Progenitor cell of endocrine pancreas (in vitro differentiated cells): ENCODE results near the gene ST6GALNAC4. TPM values are rescaled to one million over a fixed set of nuclear protein-coding genes. Genes with fewer than 3 reads are reported as not detected.

Source experiments
- DNase-seq: peaks from one replicate; pipeline ENCODE4 v3.0.0; 2021; ENCODE audit warnings: low spot score; ENCODE audit not compliant: unreplicated experiment
- H3K27ac Mint-ChIP-seq: 2 replicates; pipeline ENCODE4 v1.8.0; 2021; ENCODE audit warnings: mild to moderate bottlenecking, moderate library complexity, mixed read lengths
- H3K27me3 Mint-ChIP-seq: 2 replicates; pipeline ENCODE4 v1.8.0; 2021; ENCODE audit warnings: mixed read lengths
- H3K36me3 Mint-ChIP-seq: 2 replicates; pipeline ENCODE4 v1.8.0; 2022; ENCODE audit warnings: mixed read lengths; ENCODE audit not compliant: insufficient read depth
- H3K4me1 Mint-ChIP-seq: 2 replicates; pipeline ENCODE4 v1.8.0; 2021; ENCODE audit warnings: low read depth, mixed read lengths
- H3K4me3 Mint-ChIP-seq: 2 replicates; pipeline ENCODE4 v1.8.0; 2021; ENCODE audit warnings: low read depth, mild to moderate bottlenecking, moderate library complexity, mixed read lengths
- H3K9me3 Mint-ChIP-seq: 2 replicates; pipeline ENCODE4 v1.8.0; 2021; ENCODE audit warnings: low read depth, mixed read lengths
- total RNA-seq: library from RNA; stranded (reverse); gene quantifications from 2 replicates; pipeline ENCODE4 v1.2.1, GENCODE V29; 2021
- TF ChIP-seq, protein P1 (sequence below): fragments of 200-600 bp; sonication (generic); IDR thresholded peaks from one replicate; pipeline ENCODE4 v1.5.0; 2021; ENCODE audit warnings: antibody characterized with exemption, mild to moderate bottlenecking; ENCODE audit not compliant: unreplicated experiment

Gene ST6GALNAC4
- total RNA-seq, 1 donor from 2014 or later: 7.7 TPM

DNA sequence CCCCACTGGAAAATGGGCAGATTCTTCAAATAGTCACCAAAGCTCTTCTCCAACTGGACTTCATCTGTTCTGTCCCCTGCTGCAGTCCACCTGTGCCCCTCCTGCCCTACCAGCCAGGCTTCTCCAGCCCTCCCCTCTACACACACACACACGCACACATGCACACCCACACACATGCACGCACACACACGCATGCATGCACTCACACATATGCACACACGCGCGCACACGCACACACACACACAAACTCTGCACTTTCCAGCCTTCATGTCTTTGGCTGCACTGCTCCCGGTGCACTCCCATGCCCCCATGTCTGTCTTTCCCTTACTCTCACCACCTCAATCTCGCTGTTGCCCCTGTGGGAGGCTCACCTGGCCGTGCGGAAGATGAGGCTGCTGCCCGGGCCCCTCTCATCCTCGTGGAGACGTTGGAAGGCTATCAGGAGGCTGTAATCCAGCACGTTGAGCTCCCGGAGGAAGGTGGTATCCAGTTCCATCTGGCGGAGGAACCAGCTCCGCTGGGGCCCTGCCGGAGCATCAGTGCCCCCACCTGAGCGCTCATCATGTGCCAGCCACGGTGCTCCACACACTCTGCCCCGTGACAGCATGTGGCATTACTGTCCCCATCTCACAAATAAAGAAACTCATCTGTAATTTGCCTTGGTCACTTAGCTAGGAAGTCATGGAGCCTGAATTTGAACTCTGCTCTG is 8.0 kb upstream of the ST6GALNAC4 start:
- peaks cover 58% of the 10 kb centered on the region for H3K27me3 Mint-ChIP-seq
- TF ChIP-seq, protein P1, sequence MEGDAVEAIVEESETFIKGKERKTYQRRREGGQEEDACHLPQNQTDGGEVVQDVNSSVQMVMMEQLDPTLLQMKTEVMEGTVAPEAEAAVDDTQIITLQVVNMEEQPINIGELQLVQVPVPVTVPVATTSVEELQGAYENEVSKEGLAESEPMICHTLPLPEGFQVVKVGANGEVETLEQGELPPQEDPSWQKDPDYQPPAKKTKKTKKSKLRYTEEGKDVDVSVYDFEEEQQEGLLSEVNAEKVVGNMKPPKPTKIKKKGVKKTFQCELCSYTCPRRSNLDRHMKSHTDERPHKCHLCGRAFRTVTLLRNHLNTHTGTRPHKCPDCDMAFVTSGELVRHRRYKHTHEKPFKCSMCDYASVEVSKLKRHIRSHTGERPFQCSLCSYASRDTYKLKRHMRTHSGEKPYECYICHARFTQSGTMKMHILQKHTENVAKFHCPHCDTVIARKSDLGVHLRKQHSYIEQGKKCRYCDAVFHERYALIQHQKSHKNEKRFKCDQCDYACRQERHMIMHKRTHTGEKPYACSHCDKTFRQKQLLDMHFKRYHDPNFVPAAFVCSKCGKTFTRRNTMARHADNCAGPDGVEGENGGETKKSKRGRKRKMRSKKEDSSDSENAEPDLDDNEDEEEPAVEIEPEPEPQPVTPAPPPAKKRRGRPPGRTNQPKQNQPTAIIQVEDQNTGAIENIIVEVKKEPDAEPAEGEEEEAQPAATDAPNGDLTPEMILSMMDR: no peak
- no peaks in the 10 kb centered on the region for H3K9me3 Mint-ChIP-seq
- no peak for DNase-seq
- no peak overlapping the region for H3K4me3 Mint-ChIP-seq
- no peaks in the 10 kb centered on the region for H3K4me1 Mint-ChIP-seq
- no peaks in the 10 kb centered on the region for H3K36me3 Mint-ChIP-seq
- H3K27ac Mint-ChIP-seq: no peak overlapping the region

GRCh38 chr9:127923771-127924170 is 6.9 kb upstream of the ST6GALNAC4 start:
- no peak for DNase-seq
- Mint-ChIP-seq H3K4me1 (no peaks in the 10 kb centered on the region), H3K9me3 (no peaks in the 10 kb centered on the region), H3K27me3 (peaks cover 55% of the 10 kb centered on the region), H3K36me3 (no peaks in the 10 kb centered on the region), H3K27ac (no peak overlapping the region), H3K4me3 (no peak overlapping the region)
- TF ChIP-seq, protein P1: no peak

GRCh38 chr9:127923046-127923445 is 6.2 kb upstream of the ST6GALNAC4 start:
- no peak overlapping the region for H3K4me3 Mint-ChIP-seq

DNA sequence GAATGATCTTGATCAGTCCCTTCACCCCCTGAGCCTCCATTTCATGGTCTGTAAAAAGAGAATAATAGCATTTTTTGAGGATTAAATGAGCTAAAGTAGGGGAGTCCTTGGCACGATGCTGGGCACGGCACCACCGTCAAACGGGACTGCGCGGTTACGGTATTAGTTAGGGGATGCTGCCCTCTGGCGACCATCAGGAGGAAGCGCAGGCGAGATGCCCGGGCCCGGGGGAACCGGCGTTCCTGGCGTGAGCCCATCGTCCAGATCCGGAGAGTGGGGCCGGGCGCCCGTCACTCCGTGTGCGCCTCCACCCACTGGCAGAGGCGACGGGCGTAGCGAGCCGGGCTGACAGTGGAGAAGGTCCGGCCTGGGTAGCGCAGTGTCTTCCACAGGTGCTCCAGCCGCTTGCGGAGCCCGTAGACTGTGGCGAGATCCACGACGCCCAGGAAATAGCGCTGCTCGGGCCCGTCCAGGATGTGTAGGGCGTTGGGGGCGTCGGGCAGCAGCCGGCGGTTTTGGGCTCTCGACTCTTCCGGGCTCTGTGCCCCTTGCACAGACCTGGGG is 4.8 kb upstream of the ST6GALNAC4 start:
- Mint-ChIP-seq H3K36me3 (no peaks in the 10 kb centered on the region), H3K4me3 (no peak overlapping the region), H3K4me1 (no peaks in the 10 kb centered on the region), H3K9me3 (no peaks in the 10 kb centered on the region), H3K27me3 (peaks cover 49% of the 10 kb centered on the region), H3K27ac (no peak overlapping the region)
- DNase-seq: peak; percentile 56
- TF ChIP-seq, protein P1: peak; percentile 99

More at GRCh38 chr9:127923046-127923445, 6.2 kb upstream of the ST6GALNAC4 start:
- Mint-ChIP-seq H3K4me1 (no peaks in the 10 kb centered on the region), H3K9me3 (no peaks in the 10 kb centered on the region), H3K27ac (no peak overlapping the region), H3K36me3 (no peaks in the 10 kb centered on the region), H3K27me3 (peaks cover 52% of the 10 kb centered on the region)
- TF ChIP-seq, protein P1: no peak
- no peak for DNase-seq

DNA sequence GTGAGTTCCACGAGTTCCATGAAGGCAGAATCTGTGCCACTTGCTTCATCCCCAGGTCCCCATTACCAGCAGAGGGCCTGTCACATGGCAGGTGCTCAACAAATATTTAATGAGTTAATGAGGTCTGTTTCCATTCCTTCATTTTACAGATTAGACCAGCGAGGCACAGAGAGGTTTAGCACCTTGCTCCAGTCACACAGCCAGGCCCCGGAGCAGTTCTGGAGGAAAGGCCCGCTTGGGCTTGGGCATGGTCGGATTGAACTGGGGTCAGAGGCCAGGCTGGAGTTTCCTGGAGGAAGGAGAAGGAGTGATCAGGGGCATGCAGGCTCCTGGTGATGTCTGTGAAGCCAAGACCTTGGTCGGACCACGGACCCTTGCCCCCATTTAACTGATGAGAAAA is 4.0 kb upstream of the ST6GALNAC4 start:
- Mint-ChIP-seq H3K27ac (no peak overlapping the region), H3K9me3 (no peaks in the 10 kb centered on the region), H3K4me1 (no peaks in the 10 kb centered on the region), H3K27me3 (peaks cover 46% of the 10 kb centered on the region), H3K36me3 (no peaks in the 10 kb centered on the region), H3K4me3 (no peak overlapping the region)
- no peak for DNase-seq
- TF ChIP-seq, protein P1: no peak
